HK-2 (cell line): Measurements from ENCODE around the gene PAQR8.

ENCODE experiments used
- DNase-seq: peaks from one replicate; pipeline ENCODE4 v3.0.0-alpha.2; 2018; ENCODE audit not compliant: unreplicated experiment

PAQR8 gene, protein sequence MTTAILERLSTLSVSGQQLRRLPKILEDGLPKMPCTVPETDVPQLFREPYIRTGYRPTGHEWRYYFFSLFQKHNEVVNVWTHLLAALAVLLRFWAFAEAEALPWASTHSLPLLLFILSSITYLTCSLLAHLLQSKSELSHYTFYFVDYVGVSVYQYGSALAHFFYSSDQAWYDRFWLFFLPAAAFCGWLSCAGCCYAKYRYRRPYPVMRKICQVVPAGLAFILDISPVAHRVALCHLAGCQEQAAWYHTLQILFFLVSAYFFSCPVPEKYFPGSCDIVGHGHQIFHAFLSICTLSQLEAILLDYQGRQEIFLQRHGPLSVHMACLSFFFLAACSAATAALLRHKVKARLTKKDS

DNA sequence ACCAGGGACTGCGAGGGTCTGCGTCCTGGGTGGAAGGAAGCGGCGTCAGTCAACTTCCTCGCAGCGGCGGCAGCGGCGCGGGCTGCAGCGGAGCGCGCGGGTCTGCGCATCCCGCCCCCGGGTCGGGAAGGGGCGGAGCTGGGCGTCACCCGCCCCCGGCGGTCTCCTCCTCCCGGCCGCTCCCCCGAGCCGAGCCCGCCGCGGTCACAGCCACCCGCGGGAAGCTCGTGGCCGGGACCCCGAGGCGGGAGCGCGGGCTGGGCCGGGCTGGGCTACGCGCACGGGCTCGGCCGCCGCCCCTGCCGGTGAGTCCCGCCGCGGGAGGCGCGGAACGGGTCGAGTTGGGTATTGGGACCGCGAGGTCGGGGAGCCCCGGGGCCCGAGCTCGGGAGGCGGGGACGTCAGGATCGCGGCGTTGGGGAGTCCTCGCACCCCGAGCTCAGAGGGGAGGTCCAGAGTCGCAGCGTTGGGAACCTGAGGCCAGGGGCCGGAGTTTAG lies at the start of gene PAQR8:
Gene PAQR8, plus strand, starts transcription at position 207 of the 498 bp plus-strand sequence. CDS start 41,063 bp downstream, outside the sequence.
- DNase-seq = peak; percentile 72

DNA sequence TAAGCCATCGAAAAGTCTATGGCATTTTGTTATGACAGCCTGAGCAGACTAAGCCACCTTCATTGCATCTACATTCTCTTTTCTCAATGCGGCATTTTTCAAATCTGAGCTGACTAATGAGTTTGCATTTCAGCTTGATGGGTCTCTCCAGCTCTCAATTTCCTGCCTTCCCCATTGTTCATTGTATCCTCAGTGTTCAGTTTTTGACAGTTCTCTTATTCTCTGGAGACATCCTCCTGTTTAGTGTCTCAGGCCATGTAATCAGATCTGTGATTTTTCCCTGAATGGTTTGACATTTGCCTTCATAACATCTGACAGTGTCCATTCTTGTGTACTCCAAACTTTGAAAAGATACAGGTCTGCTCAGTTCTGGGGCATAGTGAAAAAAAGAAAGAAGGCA lies 49.5 kb upstream of the PAQR8 start:
- no peak for DNase-seq

- DNase-seq = no peak
Measured at GRCh38 chr6:52314752-52315151, 47.2 kb upstream of the PAQR8 start.

GRCh38 chr6:52317211-52317610 lies 44.7 kb upstream of the PAQR8 start:
- DNase-seq = no peak

DNA sequence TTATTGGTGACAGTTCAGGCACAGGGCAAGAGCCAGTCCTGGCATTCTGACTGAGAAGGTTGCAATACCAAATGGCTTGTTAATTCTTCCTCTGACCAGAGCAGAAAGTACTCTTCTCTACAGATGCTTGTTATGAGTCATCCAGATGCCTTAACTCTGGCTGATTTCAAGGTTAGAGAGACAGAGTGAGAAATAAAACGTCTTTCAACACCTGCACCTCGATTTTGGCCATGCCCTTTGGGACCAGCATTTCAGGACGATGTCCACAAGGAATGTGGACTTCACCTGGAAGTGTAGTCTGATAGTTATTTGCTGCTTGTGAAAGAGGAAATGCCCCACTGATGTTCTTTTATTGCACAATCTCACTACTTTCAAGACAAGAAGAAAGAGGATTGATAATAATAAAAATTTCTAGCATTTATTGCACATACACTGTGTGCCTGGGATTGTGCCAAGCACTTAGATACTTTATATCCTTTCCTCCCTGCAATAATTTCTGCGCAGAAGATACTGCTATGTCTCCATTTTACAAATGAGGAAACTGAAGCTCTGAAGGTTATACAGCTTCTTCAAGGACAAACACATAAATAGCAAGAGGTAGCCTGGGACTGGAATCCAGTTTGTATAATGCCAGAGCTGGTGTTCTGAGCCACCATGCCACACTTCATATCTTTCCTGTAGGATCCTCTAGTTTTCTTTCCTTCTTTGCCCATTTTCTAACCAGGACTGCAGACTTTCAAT lies 43.9 kb upstream of the PAQR8 start:
- no peak for DNase-seq

GRCh38 chr6:52324189-52324588 lies 37.8 kb upstream of the PAQR8 start:
- no peak for DNase-seq

- no peak for DNase-seq
Measured at GRCh38 chr6:52325695-52326471, 36.1 kb upstream of the PAQR8 start.

GRCh38 chr6:52326540-52327364 lies 35.2 kb upstream of the PAQR8 start:
- DNase-seq = no peak

GRCh38 chr6:52328303-52328662 lies 33.7 kb upstream of the PAQR8 start:
- DNase-seq = no peak

GRCh38 chr6:52328729-52329128 lies 33.2 kb upstream of the PAQR8 start:
- no peak for DNase-seq

- DNase-seq = no peak
Measured at GRCh38 chr6:52330470-52330869, 31.5 kb upstream of the PAQR8 start.

GRCh38 chr6:52331793-52332457 lies 30.0 kb upstream of the PAQR8 start:
- no peak for DNase-seq

DNA sequence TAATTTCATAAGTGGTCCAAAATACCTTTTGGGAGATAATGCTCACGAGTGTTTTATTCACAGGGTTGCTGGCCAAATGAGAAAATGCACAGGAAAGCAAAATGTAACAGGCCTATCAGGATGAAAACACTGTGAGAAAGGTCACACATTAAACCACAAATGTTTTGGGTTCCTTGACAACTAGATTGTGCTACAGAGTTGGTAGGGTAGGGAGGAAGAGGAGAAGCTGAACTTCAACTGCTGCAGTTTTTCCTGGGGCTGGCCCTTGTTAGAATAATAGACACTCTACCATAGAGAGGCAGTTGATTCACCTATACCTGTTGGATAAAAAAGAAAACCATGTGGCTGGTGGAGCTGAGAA lies 28.1 kb upstream of the PAQR8 start:
- DNase-seq = no peak

GRCh38 chr6:52335576-52335975 lies 26.4 kb upstream of the PAQR8 start:
- DNase-seq = no peak

GRCh38 chr6:52336919-52337561 lies 24.9 kb upstream of the PAQR8 start:
- no peak for DNase-seq

DNA sequence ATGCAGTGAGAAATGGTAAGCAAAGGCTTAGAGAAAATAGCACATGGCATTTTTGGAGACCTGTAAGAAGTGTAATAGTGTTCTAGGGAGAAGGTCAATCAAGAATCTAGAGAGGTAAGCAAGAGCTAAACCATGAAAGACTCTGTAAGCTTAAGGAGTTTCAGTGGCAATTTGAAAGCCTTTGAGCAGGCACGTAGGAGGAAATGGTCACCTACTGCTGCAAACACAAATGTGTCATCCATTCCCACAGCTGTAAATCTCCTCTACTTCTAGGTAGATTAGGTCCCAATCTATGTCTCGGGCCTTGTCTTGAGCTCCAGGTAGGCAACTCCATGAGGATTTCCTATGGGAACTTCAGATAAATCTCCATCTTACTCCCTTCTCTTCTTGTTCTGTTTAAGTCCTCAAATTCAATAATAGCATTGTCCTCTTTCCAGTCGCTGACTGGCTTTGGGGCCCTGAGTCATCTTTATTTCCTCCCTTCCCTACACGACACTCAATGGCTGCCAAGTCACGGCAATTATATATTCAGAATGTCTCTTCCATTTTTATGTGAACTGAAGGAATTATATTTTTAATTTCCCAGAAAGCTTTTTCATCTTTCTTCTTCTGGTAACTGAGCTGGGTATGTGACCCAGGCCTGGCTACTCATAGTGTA lies 24.2 kb upstream of the PAQR8 start:
- DNase-seq = no peak

DNA sequence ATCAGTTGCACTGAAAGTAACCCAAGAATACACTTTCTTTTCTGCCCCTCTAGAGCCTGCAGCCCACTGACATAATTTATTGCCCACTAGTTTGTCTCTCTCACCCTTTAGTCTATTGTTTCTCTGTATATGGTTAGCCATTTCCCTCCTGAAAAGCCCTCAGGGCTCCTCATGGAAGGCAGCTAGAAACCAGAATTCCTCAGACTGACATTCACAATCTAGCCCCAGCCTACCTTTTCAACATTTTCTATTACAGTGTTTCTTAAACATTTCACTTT lies 21.4 kb upstream of the PAQR8 start:
- DNase-seq = no peak

DNA sequence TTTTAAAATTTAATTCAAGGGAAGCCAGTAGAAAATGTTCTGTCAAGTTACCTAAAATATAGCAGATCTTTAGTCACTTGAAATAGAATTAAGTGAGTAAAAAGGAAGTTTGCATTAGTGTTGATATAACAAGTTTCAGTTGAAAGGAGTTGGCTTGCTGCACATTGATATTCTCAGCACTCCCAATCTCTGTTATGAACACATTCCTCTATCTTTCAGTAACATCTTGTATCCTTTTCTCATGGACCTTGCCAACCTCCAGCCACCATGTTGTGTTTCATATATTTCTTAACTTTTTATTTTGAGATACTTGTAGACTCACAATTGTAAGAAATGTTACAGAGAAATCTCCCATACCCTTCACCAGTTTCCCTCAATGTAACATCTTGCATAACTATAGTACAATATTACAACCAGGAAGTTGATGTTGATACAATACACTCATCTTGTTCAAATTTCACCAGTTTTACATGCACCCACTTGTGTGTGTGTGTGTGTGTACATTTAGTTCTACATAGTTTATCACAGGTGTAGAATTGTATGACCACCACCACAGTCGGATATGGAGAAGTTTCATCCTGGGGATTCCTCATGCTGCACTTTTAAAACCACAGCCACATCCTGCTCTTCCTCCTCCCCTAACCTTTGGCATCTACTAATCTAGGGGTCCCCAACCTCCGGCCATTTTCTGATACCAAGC lies 20.2 kb upstream of the PAQR8 start:
- no peak for DNase-seq

GRCh38 chr6:52345311-52345710 lies 16.6 kb upstream of the PAQR8 start:
- no peak for DNase-seq

DNA sequence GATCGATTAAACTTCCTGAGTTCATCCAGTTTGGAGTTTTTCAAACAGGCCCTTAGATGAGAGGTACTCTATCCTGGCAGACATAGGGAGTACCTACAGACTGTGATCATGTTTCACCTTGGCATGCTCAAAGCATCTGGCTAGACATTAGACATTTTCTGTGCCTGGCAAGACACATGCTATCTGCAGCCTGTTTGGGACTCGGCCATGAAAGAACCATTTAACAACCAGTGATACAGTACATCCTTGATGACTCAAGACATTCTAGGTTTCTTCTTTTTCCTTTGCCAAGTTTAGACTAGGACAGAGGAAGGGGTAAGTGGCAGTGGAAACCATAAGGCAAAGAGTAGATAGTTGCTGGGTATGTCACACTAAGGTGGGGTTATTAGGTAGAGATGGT lies 15.4 kb upstream of the PAQR8 start:
- no peak for DNase-seq
